Measurements from ENCODE around the gene SORL1. TPM values are rescaled to one million over a fixed set of nuclear protein-coding genes. Genes with fewer than 3 reads are reported as not detected.

SORL1 gene
- total RNA-seq, 1 experiment from 2014 or later: 68.3 TPM

DNA sequence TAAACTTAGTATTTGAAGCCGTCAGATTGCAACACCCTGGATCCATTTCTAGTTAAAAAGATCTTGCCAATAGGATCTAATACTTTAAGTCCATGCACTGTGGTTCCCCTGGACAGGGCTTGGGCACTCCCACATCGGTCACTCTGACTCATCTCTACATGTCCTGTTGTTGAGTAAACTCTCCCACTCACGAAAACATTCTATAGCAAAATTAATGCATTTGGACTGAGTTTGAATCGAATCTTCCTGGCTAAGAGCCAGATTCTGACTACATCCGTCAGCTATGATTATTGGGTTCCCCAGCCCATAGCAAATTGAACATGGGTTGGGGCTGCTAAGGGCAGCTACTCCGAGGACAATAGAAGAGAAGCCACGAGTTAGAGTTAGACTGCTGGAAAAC lies 182.8 kb downstream of the SORL1 start:
- H3K23me2 ChIP-seq (ENCODE audit: insufficient read length, low read depth, low read length, poor library complexity, severe bottlenecking): no peaks in the 10 kb centered on the region
- H2BK20ac ChIP-seq (ENCODE audit: low read depth, low read length, poor library complexity, severe bottlenecking): no peak overlapping the region
- H3K4ac ChIP-seq (ENCODE audit: low read depth, low read length): no peak overlapping the region
- H4K91ac ChIP-seq (ENCODE audit: insufficient read length, low read depth, low read length): no peak overlapping the region
- no peak overlapping the region for H3K4me2 ChIP-seq (ENCODE audit: insufficient read depth, insufficient read length, low read length)
- no peaks in the 10 kb centered on the region for H4K20me1 ChIP-seq (ENCODE audit: control insufficient read depth, insufficient read depth, insufficient read length)
- no peak for TF ChIP-seq CTCF (conservative IDR thresholded peaks at IDR 0.05)
- Mint-ChIP-seq H3K9me3 (no peaks in the 10 kb centered on the region), H3K4me1 (peaks cover 15% of the 10 kb centered on the region in 2 experiments), H3K27me3 (ENCODE audit: low read depth) (no peaks in the 10 kb centered on the region), H3K27ac (no peak overlapping the region; a peak in 1 of 7 replicates), H3K4me3 (no peak overlapping the region), H3K36me3 (ENCODE audit: insufficient read depth in 1 of 3, low read depth in 3 of 3) (peaks cover 8 to 29% (median 9%) of the 10 kb centered on the region in 3 experiments; a peak in 5 of 7 replicates)
- no peak overlapping the region for H3K18ac ChIP-seq (ENCODE audit: insufficient read length, low read depth, low read length)
- H3K9ac ChIP-seq (ENCODE audit: extremely low read depth, insufficient read length, low read length): no peak overlapping the region
- no peak overlapping the region for H2BK15ac ChIP-seq (ENCODE audit: low read depth, low read length)
- H3K56ac ChIP-seq (ENCODE audit: insufficient read length, low read depth, low read length): no peak overlapping the region
- no peaks in the 10 kb centered on the region for H3K79me1 ChIP-seq (ENCODE audit: insufficient read depth, low read depth, low read length, poor library complexity, severe bottlenecking)
- no peak overlapping the region for H3T11ph ChIP-seq (ENCODE audit: low read length)
- H2BK5ac ChIP-seq (ENCODE audit: insufficient read length, low read length): no peak overlapping the region
- DNase-seq: no peak
- no peaks in the 10 kb centered on the region for H3K79me2 ChIP-seq (ENCODE audit: insufficient read depth, low read length)
- no CpG with 5 or more reads among the region's 7 CpGs for WGBS (ENCODE audit: extremely low coverage, insufficient read length, low lambda C conversion rate)
- no peak overlapping the region for H3K14ac ChIP-seq (ENCODE audit: insufficient read depth, low read length)
- H3K4me1 ChIP-seq (ENCODE audit: insufficient read depth, low read length): no peaks in the 10 kb centered on the region; the same call in 1 of the 2 replicates
- H2AK5ac ChIP-seq (ENCODE audit: insufficient read length, low read length): no peak overlapping the region
- no peak overlapping the region for H2BK120ac ChIP-seq (ENCODE audit: low read depth, low read length, poor library complexity, severe bottlenecking)
- no peak overlapping the region for H4K8ac ChIP-seq (replicated peaks; ENCODE audit: insufficient read length, low read depth, low read length)
- H3K27ac ChIP-seq (ENCODE audit: insufficient read length, low read depth, low read length): no peak overlapping the region
- no peak overlapping the region for H2BK12ac ChIP-seq (ENCODE audit: insufficient read length, low read depth, low read length)
- H4K5ac ChIP-seq (ENCODE audit: insufficient read length, low read depth, low read length): no peak overlapping the region
- no peak overlapping the region for H3K23ac ChIP-seq (ENCODE audit: insufficient read length, low read depth, low read length)
- H3K9me3 ChIP-seq (ENCODE audit: control insufficient read depth, low read depth, low read length): no peaks in the 10 kb centered on the region
- H3K27me3 ChIP-seq (ENCODE audit: insufficient read depth, low read length): no peaks in the 10 kb centered on the region
- H2AFZ ChIP-seq (ENCODE audit: low read length): no peak overlapping the region

Measured in H9 (cell line).